NOMO-1 treated with DMSO at 0.1 percent for 48 hours (cell line): ENCODE data around the gene SYN1.
"Not testable (repeated sequence)": the region's sequence is repeated elsewhere in the genome, so short reads cannot be mapped to it uniquely, and the experiment has no call there.

Experiments used
- DNase-seq: peaks from one replicate; lab custom pipeline; 2025; ENCODE audit not compliant: unreplicated experiment; lab: John Stamatoyannopoulos, UW

The SYN1 gene

DNA sequence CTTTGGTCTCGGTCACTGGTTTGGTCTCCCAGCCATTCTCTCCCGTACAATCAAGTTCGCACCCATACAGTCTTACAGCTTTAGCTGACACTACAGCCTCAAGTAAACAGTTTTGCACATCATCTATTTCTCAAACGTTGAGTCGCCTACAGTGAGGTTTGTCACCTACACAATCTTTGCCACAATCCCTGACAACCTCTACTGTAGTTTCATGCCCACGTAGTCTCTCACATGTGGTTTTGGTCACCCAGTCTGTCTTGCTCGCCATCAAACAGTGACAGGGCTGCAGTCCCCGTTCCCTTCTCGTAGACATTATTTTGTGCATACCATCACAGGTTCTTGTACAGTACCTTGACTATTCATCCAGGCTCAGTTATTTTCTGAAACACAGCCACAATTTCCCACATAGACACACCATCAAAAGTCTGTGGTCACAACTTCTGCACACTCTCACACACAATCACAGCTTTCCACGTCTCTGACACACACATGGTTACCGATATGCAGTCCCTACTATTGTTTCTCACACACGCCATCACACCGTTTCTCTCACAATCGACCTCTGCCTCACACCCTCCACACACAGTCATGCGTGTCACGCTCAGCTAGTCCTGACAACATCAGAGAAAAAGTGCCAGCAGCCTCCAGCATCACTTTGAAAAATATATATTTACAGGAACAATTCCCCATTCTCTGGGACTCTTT lies 15.4 kb upstream of the SYN1 start:
- no peak for DNase-seq

- no peak for DNase-seq
Observed at GRCh38 chrX:47633689-47634590, 14.3 kb upstream of the SYN1 start.

DNA sequence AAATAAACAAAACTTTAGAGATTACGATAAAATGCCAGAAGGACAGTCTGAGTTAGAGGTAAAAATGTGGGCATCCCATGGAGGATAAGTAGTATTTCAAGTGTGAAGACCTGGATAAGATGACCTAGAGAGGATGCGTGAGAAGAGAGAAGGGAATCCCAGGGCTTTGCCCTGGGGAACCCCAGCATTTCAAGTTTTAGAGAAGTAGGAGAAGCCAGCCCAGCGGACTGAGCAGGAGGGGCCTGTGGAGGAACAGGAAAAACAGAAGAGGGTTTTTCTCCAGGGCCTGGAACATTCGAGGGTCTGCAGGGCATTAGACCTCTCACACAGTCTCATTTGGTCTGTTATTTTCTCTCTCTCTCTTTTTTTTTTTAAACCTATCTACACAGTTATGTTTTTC lies 13.0 kb upstream of the SYN1 start:
- no peak for DNase-seq

DNA sequence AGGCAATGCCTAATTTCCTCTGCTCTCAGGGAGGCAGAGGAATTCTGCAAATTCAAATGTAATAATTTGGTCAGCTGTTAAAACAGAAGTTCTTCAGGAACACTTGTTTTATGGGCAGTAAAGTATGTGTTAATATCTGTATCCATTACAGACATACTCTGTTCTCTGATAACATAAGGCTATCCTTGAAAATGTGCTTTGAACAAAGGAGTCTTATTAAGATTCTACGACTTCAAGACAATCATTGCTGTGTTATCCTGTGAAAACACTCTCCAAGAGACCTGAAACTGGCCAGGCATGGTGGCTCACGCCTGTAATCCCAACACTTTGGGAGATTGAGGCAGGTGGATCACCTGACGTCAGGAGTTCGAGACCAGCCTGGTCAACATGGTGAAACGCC lies 12.0 kb upstream of the SYN1 start:
- DNase-seq = no peak

- DNase-seq = peak; percentile 48
Observed at GRCh38 chrX:47629419-47630200, 10.0 kb upstream of the SYN1 start, which contains the start of gene CFP. Gene CFP (minus strand): TSS chrX:47629930. CDS start chrX:47629844, 86 bp downstream.

DNA sequence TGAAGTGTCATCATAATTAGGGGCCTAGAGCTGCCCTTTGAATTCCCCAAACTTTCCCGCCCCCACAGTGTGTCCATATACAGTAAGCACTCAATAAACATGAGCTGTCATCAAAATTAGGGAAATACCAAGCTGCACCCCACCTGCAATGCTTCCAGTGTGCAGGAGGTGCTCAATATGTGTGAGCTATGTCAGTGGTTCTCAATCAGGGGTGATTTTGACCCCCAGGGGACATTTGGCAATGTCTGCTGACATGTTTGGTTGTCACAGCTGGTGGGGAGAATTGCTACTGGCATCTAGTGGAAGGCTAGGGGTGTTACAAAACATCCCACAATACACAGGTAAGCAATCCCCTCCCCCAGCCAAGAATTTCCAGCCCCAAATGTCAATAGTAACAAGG lies 9.3 kb upstream of the SYN1 start:
- no peak for DNase-seq

- no peak for DNase-seq
Observed at GRCh38 chrX:47625365-47625764, 5.7 kb upstream of the SYN1 start.

DNA sequence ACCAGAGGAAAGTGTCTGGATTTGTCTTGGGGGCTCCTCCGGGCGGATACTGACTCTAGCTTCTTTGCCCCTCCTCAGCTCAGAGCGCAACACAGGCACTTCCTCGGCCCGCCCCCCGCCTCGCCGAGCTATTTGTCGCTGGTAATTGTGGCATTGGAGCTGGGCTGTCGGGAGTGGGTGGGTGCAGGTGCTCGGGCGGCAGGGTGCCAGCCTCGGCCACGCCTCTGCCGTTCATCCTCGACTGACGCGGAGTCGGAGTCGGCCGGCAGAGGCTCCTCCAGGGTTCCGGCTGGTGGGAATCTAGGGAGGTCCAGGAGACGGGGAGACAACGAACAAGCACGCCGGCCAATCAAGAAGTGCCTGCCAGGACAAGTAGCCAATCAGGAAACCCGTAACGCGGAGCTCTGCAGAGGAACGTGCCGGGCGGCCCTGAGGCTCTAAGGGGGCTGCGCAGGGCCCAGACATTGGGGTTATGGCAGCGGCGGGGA lies 3.9 kb upstream of the SYN1 start:
- no peak for DNase-seq

DNA sequence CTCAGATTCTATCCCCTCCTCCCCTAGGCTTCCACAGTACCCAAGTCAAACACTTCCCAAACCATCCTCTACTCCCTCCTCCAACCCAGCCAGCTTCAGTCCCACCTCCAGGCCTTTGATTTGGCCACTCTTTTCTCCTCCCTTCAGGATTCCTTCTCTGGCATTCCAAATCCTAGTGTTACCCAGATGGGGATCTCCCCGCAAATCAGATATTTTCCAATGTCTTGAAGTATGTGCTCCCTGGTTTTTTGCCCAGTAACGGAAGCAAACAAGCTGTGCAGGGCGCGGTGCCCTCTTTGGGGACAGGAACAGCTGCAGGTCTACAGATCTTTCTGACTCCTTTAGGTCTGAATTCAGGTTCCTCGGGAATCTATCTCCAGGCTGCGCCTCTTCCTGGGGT lies 2.2 kb upstream of the SYN1 start:
- no peak for DNase-seq

- DNase-seq = no peak
Observed at GRCh38 chrX:47620303-47620685, 637 bp upstream of the SYN1 start.

GRCh38 chrX:47618923-47619485 lies 653 bp downstream of the SYN1 start:
- DNase-seq = no peak

- no peak for DNase-seq
Observed at GRCh38 chrX:47614618-47615017, 5.0 kb downstream of the SYN1 start.

- no peak for DNase-seq
Observed at GRCh38 chrX:47613082-47613481, 6.6 kb downstream of the SYN1 start.

- DNase-seq = no peak
Observed at GRCh38 chrX:47612418-47612817, 7.2 kb downstream of the SYN1 start.

DNA sequence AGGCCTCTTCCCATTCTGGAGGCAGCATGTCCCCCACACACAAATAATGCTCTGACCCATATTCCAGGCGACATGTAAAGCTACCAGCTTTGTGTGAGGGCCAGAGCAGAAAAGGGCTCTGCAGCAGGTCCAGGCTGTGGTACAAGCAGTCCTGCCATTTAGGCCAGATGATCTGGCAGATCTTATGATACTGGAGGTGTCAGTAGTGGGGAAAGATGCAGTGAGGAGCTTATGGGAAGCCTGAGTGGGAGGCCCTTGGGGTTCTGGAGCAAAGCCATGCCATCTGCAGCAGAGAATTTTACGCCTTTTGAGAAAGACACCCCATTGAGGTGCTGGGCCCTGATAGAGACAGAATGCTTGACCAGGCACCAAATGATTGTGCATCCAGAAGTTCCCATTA lies 7.7 kb downstream of the SYN1 start:
- DNase-seq = no peak

DNA sequence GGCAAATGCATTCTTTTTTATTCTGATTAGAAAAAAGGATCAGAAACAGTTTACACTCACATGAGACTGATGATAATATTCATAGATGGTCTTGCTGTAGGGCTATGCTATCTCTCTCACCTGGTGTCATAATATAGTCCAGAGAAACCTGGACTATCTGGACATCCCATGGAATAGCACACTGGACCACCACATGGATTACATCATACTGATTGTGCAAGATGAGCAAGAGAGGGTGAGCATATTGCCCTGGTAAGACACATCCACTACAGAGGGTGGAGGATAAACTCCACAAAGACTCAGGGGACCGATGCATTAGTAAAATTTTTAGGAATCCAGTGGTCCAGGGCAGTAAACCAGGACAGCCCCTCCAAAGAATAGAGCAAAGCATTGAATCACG lies 8.2 kb downstream of the SYN1 start:
- DNase-seq = no peak

DNA sequence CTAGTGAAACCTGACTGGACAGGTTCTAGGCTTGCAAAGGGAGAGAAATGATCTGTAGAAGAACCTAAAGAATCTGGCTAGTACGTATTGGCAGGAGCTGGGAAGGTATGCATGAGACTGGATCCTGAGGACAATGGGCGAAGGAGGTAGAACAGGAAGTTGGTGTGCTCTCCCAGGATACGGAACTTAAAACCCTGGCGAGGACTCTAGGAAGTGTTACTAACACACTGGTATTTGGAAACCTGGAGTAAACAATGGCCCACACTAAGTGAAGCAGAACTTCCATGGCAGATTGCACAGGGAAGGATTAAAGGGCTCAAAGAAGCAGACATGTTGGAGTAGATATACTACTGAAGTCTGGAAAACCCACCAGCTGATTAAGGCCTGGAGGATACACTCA lies 9.1 kb downstream of the SYN1 start:
- DNase-seq = no peak

DNA sequence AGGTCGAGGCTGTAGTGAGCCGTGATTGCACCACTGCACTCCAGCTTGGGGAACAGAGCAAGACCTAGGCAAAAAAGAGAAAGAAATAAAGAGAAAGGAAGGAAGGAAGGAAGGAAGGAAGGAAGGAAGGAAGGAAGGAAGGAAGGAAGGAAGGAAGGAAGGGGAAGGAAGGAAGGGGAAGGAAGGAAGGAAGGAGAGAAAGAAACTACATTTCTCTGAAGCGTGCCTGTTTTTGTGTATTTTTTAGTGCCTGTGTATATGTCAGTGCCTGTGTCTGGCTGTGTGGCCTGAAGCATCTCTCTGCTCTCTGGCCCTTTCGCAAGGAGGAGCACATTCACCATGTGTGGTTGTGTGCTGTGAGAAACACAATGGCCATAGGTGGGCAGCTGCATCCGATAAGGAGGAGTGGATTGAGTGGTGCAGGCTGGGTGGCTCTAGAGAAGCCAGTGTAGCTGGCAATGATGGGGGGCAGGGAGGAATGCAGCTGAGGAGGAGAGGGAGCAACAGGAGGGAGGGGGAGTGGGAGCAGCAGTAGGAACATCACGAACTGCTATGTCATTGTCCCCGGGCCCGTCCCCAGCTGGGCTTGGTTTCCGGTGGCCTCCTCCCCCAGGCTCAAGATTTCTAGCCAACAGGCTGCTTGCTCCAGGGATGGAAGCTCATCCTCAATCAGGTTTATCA lies 11.4 kb downstream of the SYN1 start:
- DNase-seq = no peak

DNA sequence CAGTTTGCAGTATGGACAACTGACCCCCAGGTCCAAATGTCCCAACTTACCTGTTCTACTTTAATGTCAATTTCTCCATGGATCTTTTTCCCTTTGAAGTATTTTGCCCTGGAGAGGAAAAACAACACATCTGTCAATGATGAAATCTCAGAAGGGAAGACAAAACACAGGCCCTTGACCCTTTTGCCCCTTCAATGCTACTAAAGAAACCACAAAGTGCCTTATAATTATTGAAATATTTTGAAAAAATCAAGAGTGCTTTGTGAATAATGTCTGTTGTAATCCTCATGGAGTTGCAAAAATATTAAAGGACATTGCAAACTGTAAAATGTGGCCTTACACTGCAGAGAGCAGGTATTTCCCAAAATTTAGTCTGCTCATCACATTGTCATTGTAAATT lies 12.6 kb downstream of the SYN1 start:
- DNase-seq = no peak

DNA sequence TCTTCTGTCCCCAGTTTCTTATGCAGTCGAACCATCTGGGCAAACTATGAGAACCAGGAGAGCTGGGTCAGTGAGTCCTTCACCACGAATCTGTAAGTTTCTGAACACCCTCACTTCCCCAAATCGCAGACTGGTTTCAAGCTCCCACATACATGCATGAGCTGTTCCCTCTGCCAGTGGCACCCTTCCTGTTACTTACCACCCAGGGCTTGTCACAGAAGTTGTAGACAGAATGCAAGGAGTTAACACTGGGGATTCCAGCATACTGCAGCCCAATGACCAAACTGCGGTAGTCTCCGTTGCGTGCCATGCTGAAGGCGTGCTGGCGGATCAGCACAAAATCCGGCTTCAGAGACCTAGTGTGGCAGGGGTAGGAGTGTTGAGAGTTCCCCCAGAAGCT lies 14.6 kb downstream of the SYN1 start:
- no peak for DNase-seq

DNA sequence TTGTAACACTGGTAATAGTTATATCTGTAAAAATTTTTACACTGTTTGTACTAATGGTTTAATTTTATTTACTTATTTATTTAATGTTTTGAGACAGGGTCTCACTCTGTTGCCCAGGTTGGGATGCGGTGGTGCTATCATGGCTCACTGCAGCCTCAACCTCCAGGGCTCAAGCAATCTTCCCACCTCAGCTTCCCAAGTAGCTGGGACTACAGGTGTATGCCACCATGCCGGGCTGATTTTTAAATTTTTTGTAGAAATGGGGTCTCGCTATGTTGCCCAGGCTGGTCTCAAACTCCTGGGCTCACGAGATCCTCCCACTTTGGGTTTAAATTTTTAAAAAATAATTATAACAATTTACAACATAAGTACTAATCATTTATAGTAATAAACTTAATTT lies 16.5 kb downstream of the SYN1 start:
- not testable (repeated sequence) for DNase-seq
